Gastrocnemius medialis (tissue), 4 donors: ENCODE measurements around the gene CACNA2D3.

Experiments used
- CTCF ChIP-seq, 5 experiments: fragments of 450-650 bp in 3 of 5; fragments of 200-600 bp in 2 of 5; sonication (generic) in 2 of 5; IDR thresholded peaks in 4 of 5; conservative IDR thresholded peaks in 1 of 5; 1 replicate in 4 of 5; 2 replicates in 1 of 5; pipeline ENCODE4 v1.5.1; 2016 to 2019; ENCODE audit warnings: antibody characterized with exemption in 5 of 5, mild to moderate bottlenecking in 3 of 5, moderate library complexity in 3 of 5
- POLR2A ChIP-seq, 2 donors: fragments of 450-650 bp; IDR thresholded peaks; one replicate each; pipeline ENCODE4 v1.6.1; 2017; ENCODE audit warnings: antibody characterized with exemption in 2 of 2, mild to moderate bottlenecking in 2 of 2, moderate library complexity in 2 of 2

DNA sequence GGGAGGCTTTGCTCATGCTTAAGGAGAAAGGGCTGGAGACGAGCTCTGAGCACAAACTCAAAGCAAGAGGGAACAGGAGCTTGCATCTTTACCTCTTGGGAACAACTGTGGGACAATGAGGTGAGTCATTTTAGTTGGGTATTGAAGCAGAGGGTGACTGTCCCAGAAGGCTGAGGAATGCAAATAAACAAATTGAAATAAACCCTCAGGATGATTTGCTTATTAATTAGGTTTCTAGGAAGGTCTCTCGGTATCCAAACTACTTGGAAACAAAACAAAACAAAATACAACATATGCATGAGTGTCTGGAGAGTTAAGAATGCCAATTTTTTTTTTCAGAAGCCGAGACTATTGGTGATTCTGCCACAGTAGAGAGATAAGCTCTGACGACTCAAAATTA, 38.4 kb upstream of the CACNA2D3 start:
- TF ChIP-seq CTCF (IDR thresholded peaks at IDR 0.05 in 4 of 5, conservative IDR thresholded peaks at IDR 0.05 in 1 of 5) = no peak
- TF ChIP-seq POLR2A (IDR thresholded peaks at IDR 0.05) = no peak
